ENCODE results near the gene COL23A1. TPM values are rescaled to one million over a fixed set of nuclear protein-coding genes. Genes with fewer than 3 reads are reported as not detected.

COL23A1 gene
- 3.5 TPM for total RNA-seq

GRCh38 chr5:178590141-178590923 is at the start of gene COL23A1:
TSS of gene COL23A1 (minus strand) at chr5:178590393.
- peak; percentile 65 for DNase-seq (ENCODE audit: low spot score)

GRCh38 chr5:178637356-178638074 is 47.3 kb upstream of the COL23A1 start:
- DNase-seq (ENCODE audit: low spot score): no peak

GRCh38 chr5:178632285-178632684 is 42.1 kb upstream of the COL23A1 start:
- DNase-seq (ENCODE audit: low spot score): no peak

DNA sequence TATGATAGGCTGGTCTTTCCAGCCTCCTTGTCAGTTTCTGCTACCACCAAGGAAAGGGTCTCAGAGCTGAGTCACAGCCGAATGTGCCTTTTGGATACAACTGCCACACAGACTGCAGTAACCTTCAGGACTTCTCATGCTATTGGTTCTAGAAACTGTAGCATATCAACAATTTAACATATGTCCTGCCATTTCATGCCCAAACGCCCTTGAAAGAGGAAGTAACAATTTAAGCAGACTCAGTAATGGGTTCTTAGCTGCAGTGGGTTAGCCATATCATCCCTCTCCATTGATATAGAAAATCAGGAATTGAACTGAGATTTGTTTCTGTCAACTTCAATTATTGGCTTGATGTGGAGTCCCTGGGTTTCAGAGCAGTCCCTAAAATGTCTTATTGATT is 40.8 kb upstream of the COL23A1 start:
- no peak for DNase-seq (ENCODE audit: low spot score)

DNA sequence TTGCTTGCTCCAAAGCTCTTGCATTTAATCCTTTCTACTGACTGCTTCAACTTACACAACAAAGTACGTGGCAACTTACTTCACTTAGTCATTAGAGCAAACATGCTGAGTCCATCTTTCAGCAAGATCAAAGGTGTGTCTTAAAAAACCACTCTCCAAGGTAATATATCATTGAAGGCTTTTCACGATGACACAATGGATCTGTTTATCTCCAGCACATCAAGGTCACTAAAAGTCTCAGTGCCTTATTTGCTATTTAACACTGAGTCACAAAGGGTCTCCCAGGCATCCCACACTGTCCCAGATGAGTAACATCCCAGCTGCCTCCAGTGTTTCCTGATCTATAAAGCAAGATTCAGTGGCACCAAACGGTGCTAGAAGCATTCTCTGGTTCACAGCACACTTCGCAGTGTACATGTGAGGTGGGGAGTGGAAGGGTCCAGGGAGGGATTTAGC is 40.3 kb upstream of the COL23A1 start:
- DNase-seq (ENCODE audit: low spot score): no peak

DNA sequence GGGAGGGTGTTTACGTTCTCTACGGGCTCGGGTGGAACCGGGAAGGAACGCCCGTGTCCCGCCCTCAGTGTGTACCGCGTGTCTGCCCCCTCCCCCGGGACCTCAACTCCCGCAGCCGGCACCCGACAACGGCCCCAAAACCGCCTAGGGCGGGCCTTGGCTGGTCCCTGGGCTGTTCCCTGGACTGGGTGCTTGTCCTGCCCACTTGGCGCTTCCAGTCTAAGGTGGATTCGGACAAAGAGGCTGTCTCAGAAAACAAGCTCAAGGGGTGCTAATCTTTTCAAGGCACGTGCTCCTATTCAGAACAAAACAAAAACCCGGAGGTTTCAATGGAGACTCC is 37.0 kb upstream of the COL23A1 start:
- no peak for DNase-seq (ENCODE audit: low spot score)

GRCh38 chr5:178626484-178627258 is 36.5 kb upstream of the COL23A1 start, which contains the start of gene CLK4:
TSS of gene CLK4 (minus strand) at chr5:178627050. CDS start at chr5:178623416, 3,634 bp downstream.
- DNase-seq (ENCODE audit: low spot score): peak; percentile 96

GRCh38 chr5:178625679-178626483 is 35.7 kb upstream of the COL23A1 start:
- DNase-seq (ENCODE audit: low spot score): no peak

DNA sequence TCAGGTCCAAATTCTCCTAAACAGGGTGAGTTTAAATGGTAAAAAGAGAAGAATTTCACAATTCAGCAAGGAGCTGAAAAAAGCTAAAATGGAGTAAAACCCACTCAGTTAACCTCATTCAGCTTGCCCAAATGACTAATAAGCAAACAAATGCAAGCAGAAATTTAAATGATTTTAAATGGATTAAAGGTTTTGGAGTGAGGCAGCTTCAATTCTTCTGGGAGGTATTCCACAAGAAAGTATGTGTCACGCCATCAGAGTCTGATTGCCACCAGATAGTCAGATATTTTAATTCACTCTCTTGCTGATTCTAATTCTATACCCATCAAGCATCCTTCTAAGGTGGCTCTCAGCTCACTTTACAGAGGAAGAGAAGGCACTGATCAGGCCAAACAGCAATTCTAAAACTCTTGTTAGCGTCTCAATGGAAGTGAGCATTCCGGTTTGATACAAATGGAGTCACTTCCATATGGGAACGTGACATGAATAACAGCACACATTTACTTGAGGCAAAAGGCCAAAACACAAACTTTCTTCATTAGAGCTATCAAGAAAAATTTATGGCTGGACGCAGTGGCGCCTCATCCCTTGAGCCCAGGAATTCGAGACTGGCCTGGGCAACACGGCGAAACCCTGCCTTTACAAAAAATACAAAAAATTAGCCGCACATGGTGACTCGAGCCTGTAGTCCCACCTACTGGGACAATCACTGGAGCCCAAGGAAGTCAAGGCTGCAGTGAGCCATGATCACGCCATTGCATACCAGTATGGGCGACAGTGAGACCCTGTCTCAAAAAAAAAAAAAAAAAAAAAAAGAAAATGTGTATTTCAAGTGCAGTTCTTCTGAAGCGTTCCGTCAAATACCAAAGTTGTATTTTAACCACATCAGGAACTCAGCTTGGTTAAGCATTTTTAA is 34.7 kb upstream of the COL23A1 start:
- no peak for DNase-seq (ENCODE audit: low spot score)

DNA sequence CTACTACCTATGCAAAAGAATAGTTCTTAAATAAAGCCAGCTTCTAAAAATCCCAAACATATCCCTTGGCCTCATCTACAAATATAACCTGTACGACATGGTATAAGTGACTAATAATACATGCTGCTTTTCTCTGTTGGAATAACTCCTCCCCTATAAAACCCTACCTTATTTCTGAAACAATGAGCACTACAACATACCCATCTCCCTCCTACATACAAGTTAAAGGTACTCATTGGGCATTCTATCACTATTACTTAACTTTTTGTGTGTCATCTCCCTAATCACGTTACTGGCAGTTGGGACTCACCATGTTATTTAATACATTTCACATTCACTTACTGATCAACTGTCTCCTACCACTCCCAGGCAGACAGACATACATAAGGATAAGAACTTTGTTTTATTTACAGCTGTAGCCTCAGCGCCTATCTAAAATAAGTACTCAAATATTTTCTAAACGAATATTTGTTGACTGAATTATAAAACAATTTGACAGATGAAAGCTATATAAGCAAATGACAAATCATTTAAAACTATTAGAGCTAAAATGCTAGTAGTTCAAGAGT is 32.6 kb upstream of the COL23A1 start:
- DNase-seq (ENCODE audit: low spot score): no peak

GRCh38 chr5:178619390-178619789 is 29.2 kb upstream of the COL23A1 start:
- no peak for DNase-seq (ENCODE audit: low spot score)

DNA sequence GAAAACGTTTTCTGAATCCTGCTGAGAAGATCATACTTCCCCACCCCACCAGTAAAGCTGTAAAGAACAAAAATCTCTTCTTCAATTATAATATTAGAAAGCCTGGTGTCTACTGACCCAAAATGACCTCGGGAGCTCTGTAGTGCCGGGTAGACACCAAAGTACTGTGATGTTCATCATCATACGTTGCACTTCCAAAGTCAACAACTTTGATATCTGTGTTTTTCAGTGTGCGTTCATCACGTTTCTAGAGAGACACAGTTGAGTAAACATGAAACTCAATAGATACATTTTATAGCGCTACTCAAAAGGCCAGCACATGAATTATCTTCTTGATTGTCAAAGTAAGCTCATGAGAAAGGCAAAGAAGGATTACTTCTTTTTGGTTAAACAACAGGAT is 22.1 kb upstream of the COL23A1 start:
- no peak for DNase-seq (ENCODE audit: low spot score)

DNA sequence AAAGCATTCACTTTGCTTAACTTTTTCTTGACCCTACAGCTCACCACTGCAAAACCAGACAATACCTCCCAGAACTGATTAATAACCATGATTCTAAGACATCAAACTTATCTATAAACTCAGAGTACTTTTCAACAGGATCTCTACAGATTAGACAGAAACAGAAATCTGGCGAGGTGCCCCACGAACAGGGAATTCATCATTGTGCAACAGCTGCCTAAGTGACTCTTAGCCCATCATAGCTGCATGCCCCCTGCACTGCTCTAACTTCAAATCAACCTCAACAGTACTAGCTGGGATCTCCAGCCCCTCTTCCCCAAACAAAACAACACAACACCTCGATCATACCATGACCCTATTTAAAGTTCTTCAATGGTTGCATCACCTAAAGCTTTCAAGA is 16.1 kb upstream of the COL23A1 start:
- DNase-seq (ENCODE audit: low spot score): no peak

GRCh38 chr5:178605788-178606187 is 15.6 kb upstream of the COL23A1 start:
- DNase-seq (ENCODE audit: low spot score): no peak

DNA sequence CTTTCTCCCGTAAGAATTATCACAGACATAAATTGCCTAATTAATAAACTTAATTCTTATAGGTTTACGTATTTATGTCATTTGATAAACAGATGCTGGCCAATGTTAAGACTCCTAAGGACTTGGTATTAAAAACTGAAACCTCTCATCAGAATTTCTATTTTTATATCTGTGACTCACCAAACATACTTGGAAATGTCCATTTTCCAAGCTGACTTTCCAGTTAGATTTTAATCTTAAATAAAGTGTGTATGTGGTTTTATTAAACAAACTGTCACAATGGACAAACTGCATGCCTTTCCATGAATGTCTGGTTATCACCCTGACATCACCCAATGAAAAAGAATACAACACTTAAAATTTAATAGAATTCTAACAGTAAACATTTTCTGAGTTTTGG is 12.6 kb upstream of the COL23A1 start:
- no peak for DNase-seq (ENCODE audit: low spot score)

DNA sequence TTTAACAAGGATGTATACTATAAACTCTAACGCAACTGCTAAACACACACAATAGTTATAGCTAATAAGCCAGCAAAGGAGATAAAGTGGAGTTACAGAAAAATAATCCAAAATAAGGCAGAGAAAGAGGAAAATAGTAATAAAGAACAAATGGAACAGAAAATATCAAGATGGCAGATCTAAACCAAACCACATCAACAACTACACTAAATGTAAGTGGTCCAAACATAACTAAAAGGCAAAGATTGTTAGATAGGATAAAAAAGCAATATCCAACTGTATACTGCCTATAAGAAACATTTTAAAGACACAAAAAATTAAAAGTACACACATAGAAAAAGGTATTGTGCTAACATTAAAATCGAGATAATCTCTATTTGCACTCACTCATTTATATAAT is 5.6 kb upstream of the COL23A1 start:
- no peak for DNase-seq (ENCODE audit: low spot score)

DNA sequence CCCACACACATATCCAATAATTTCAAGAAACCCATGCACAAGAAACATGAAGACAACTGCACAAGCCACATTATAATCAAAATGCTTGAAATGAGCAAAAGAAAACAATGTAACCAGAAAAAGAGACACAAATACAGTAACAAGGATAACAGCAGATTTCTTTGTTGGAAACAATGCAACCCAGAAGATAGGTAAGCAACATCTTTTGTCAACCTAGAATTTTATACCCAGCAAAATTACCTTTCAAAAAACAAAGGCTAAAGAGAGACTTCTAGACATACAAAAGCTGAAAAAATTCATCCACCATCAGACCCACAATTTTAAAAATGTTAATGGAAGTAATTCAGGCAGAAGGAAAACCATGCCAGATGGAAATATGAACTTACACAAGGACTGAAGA is 5.0 kb upstream of the COL23A1 start:
- DNase-seq (ENCODE audit: low spot score): no peak

DNA sequence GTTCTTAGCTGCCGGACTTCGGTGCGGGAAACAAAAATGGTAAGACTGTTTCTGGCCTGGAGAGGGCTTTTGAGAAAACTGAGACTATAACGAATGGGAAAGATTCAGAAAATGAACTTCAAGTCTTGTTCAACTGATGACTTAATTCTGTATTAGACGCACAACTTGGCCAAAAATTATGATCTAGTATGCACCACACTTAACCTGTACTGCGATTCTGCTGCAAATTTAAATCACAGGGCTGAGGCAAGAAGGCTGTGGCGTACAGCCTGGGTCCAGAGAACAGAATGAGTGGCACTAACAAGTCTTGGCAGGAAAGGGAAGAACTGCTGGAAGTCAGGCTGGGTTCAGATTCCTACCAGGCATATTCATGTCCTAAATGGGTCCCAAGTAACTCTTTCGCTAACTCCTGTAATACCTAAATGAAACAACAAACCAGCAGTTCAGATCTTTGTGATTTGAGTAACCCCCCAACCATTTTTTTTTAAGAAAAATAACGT is 781 bp upstream of the COL23A1 start:
- no peak for DNase-seq (ENCODE audit: low spot score)

DNA sequence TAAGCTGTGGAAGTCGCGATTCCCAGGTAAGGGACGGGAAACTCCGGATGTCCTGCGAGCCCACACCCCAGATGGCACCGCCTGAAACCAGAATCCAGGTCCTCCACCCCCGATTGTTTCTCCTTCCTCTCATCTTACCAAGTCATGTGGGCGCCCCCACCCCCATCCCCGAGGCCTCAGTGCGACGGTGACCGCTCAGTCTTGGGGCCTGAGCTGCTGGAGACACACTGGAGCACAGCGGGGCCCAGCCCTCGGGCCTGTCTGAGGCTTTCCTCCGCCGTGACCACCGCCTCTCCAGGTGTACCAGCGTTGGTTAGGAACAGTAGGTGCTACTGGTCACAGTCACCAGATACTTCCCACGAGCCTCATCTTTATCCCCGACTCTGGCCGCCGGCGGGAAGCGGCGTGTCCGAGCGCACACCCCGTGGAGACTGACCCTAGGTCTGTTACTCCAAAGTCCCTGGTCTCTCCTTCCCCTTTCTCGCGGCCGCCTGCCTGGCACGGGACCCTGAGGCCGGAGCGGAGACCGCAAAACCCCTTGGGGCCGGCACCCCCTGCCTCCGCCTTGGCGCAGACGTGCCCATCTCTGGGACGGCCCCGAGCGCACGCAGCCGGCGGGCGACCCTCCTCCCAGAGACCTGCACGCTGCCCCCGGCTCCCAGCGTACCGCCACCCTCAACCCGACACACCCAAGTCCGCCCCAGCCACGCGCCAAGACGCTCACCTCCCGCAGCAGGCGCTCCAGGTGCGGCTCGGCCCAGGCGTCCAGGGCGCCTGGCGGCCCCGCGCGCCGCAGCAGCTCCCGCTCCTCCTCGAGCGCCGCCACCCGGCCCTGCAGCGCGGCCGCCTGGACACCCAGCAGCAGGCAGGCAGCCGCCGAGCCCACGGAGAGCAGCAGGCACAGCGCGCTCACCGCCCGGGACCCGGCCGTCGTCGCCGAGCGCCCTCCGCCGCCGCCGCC is 733 bp downstream of the COL23A1 start:
- no peak for DNase-seq (ENCODE audit: low spot score)
